ENCODE measurements around the gene ALK. TPM values are rescaled to one million over a fixed set of nuclear protein-coding genes. Genes with fewer than 3 reads are reported as not detected.
A peak's percentile ranks its signal among the peaks of the same experiment; 100 is the strongest.

ALK gene
- total RNA-seq, 2 experiments from 2014 or later, result not detected

GRCh38 chr2:29923110-29923721 is 1.8 kb upstream of the ALK start:
- peak; percentile 60 for DNase-seq
- H3K4me1 Mint-ChIP-seq, result no peaks in the 10 kb centered on the region
- CTCF ChIA-PET, result interaction anchor here (0.6 to 0.8 kb wide), 5 partner anchors 35 to 149 kb away, joined by 3 read pairs; no protein-coding TSS in a partner anchor
- H3K36me3 Mint-ChIP-seq (ENCODE audit: low read depth), result no peaks in the 10 kb centered on the region
- H3K27ac Mint-ChIP-seq, result no peak overlapping the region
- H3K4me3 Mint-ChIP-seq, result no peak overlapping the region
- peaks cover 41% of the 10 kb centered on the region for H3K27me3 Mint-ChIP-seq
- no peaks in the 10 kb centered on the region for H3K9me3 Mint-ChIP-seq
- POLR2A ChIA-PET, result no interaction called here

DNA sequence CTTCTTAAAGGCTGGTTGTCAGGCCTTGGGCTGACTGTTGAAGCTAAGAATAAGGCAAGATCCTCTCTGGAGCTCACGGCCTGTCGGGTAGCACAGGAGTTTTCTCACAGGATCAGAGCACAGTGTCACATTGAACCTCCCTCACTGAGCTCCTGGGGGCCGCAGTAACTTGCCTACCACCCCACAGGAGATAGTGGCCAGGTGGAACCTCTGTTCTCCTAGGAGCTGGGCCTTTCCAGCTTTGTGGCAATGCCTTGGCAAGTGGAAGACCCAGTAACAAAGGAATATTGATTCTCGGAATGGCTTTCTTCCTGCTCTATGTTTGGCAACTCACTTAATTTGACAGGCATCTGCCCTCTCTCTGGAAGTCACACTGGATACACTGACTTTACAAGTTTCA is 1.2 kb upstream of the ALK start:
- no peak for DNase-seq
- CTCF ChIA-PET, result interaction anchor here (0.6 kb wide), 1 partner anchor 26 kb away, joined by 3 read pairs; no protein-coding TSS in a partner anchor
- Mint-ChIP-seq H3K4me1 (no peaks in the 10 kb centered on the region), H3K4me3 (no peak overlapping the region), H3K27me3 (peaks cover 41% of the 10 kb centered on the region), H3K36me3 (ENCODE audit: low read depth) (no peaks in the 10 kb centered on the region), H3K27ac (no peak overlapping the region), H3K9me3 (no peaks in the 10 kb centered on the region)
- POLR2A ChIA-PET, result no interaction called here

DNA sequence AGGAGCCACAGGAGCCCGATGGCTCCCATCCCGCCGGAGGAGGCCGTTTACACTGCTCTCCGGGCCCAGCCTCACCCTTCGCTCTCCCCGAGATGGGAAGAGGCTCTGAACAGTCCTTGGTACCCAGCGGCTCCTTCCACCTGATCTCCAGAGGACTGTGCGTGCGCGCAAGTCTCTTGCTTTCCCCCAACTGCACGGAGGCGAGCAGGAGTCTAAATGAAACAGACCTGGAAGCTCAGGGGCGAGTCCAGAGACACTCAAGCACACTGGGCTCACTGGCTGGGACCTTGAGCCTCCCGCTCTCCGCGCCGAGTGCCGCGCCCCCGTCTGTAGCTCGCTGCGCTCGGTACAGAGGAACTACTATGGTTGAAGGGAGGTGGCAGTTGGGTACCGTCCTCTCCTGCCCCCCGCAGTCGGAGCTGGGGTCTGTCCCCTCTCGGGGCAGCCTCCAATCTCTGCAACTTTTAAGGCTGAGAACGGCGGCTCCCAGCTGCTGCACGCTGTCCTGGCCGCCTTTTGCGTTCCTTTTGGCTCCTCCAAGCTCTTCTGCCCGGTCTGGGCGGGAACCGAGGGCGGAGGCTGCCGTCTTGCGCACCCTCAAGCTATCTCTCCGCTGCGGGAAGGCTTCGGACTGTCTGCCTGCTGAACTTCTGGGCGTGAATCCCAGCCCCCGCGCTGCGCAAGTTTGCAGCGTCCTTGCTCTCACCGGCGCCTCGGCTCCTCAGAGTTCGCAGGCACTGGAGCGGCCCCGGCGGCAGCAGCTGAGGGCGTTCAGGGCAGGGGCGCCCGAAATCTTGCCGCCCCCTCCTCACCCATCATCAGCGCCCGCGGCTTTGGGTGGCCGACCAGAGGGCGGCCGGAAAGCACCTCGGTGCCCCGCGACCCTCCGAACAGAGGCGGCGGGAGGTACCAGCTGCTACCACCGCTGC is 491 bp downstream of the ALK start:
- peaks cover 44% of the 10 kb centered on the region for H3K27me3 Mint-ChIP-seq
- POLR2A ChIA-PET, result no interaction called here

GRCh38 chr2:29920130-29920577 is 1.2 kb downstream of the ALK start:
- H3K27ac Mint-ChIP-seq, result no peak overlapping the region
- no peak overlapping the region for H3K4me3 Mint-ChIP-seq
- CTCF ChIA-PET, result no interaction called here
- H3K36me3 Mint-ChIP-seq (ENCODE audit: low read depth), result no peaks in the 10 kb centered on the region
- no peaks in the 10 kb centered on the region for H3K9me3 Mint-ChIP-seq
- H3K27me3 Mint-ChIP-seq, result peaks cover 44% of the 10 kb centered on the region
- peak; percentile 59 for DNase-seq
- H3K4me1 Mint-ChIP-seq, result no peaks in the 10 kb centered on the region
- POLR2A ChIA-PET, result no interaction called here

More for the DNA sequence above, 491 bp downstream of the ALK start:
- Mint-ChIP-seq H3K4me1 (no peaks in the 10 kb centered on the region), H3K4me3 (no peak overlapping the region), H3K9me3 (no peaks in the 10 kb centered on the region), H3K36me3 (ENCODE audit: low read depth) (no peaks in the 10 kb centered on the region), H3K27ac (no peak overlapping the region)
- CTCF ChIA-PET, result no interaction called here
- no peak for DNase-seq

DNA sequence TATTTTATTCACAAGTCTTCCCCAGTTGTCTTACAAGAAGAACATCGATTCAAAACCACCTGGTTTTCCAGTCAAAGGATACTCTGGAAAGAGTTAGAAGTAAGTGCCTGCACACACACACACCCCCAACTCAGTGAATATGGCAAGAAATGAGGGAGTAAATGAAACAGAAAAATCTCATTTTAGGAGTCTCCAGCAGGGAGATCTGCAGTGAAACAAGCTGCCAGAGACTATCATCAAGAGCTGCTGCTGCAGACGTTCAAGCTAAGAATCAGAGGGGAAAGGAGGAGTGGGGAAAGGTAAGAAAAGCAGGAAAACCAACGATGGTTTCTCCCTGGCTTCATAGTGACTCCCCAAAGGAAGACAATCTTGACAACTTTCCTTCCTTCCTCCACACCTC is 2.4 kb downstream of the ALK start:
- no peak for DNase-seq
- Mint-ChIP-seq H3K9me3 (no peaks in the 10 kb centered on the region), H3K27me3 (peaks cover 42% of the 10 kb centered on the region), H3K4me1 (no peaks in the 10 kb centered on the region), H3K36me3 (ENCODE audit: low read depth) (no peaks in the 10 kb centered on the region), H3K4me3 (no peak overlapping the region), H3K27ac (no peak overlapping the region)
- CTCF ChIA-PET, result no interaction called here
- POLR2A ChIA-PET, result no interaction called here

- no peak for DNase-seq
- ChIA-PET POLR2A (no interaction called here), CTCF (interaction anchor here (0.5 kb wide), 1 partner anchor 203 kb away, joined by 3 read pairs; no protein-coding TSS in a partner anchor)
- Mint-ChIP-seq H3K4me1 (no peaks in the 10 kb centered on the region), H3K4me3 (no peak overlapping the region), H3K27ac (no peak overlapping the region), H3K9me3 (no peaks in the 10 kb centered on the region), H3K36me3 (ENCODE audit: low read depth) (no peaks in the 10 kb centered on the region), H3K27me3 (peaks cover 39% of the 10 kb centered on the region)
Measured at GRCh38 chr2:29917781-29918180, 3.6 kb downstream of the ALK start.

GRCh38 chr2:29916571-29916970 is 4.8 kb downstream of the ALK start:
- Mint-ChIP-seq H3K27ac (no peak overlapping the region), H3K4me3 (no peak overlapping the region), H3K4me1 (no peaks in the 10 kb centered on the region), H3K36me3 (ENCODE audit: low read depth) (no peaks in the 10 kb centered on the region), H3K9me3 (no peaks in the 10 kb centered on the region), H3K27me3 (peaks cover 30% of the 10 kb centered on the region)
- POLR2A ChIA-PET, result no interaction called here
- no peak for DNase-seq
- CTCF ChIA-PET, result no interaction called here

DNA sequence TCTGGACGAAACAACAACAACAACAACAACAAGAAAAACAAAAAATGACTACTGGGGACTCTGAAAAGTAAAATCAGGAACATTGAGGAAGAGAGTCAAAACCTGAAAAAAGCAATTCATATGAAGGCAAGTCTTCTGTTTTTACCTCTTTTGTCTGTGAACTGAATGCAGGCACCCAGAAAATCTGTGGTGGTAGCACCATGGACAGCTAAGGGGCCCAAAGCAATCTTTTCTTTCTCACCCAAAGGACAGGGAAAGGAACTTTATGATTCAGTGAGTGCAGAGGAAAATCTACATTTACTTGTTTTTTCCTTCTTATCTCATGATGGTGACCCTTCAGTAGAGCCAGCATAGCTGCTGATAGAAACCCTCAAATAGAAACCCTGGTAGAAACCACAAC is 10.4 kb downstream of the ALK start:
- ChIA-PET CTCF (no interaction called here), POLR2A (no interaction called here)
- Mint-ChIP-seq H3K4me1 (no peaks in the 10 kb centered on the region), H3K4me3 (no peak overlapping the region), H3K9me3 (no peaks in the 10 kb centered on the region), H3K36me3 (ENCODE audit: low read depth) (no peaks in the 10 kb centered on the region), H3K27ac (no peak overlapping the region), H3K27me3 (peaks cover 5% of the 10 kb centered on the region)
- no peak for DNase-seq

DNA sequence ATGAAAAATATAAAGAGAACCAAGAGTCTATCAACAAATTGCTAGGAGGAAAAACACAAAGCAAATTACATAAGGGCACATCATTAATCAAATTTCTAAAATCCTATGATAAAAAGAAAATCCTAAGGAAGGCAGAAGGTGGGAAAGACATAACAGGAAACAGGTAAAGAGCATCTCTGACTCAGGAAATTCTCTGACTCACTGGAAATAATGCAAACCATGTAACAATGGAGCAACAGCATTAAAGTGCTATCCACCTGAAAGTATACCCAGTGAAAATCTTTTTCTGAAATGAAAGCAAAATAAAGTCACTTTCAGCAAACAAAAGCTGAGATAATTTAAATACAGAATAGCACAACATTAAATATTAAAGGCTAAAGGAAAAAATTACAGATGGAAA is 10.9 kb downstream of the ALK start:
- CTCF ChIA-PET, result no interaction called here
- DNase-seq, result no peak
- no peaks in the 10 kb centered on the region for H3K36me3 Mint-ChIP-seq (ENCODE audit: low read depth)
- H3K9me3 Mint-ChIP-seq, result no peaks in the 10 kb centered on the region
- no peak overlapping the region for H3K4me3 Mint-ChIP-seq
- POLR2A ChIA-PET, result no interaction called here
- no peaks in the 10 kb centered on the region for H3K4me1 Mint-ChIP-seq
- H3K27ac Mint-ChIP-seq, result no peak overlapping the region
- peaks cover 5% of the 10 kb centered on the region for H3K27me3 Mint-ChIP-seq

DNA sequence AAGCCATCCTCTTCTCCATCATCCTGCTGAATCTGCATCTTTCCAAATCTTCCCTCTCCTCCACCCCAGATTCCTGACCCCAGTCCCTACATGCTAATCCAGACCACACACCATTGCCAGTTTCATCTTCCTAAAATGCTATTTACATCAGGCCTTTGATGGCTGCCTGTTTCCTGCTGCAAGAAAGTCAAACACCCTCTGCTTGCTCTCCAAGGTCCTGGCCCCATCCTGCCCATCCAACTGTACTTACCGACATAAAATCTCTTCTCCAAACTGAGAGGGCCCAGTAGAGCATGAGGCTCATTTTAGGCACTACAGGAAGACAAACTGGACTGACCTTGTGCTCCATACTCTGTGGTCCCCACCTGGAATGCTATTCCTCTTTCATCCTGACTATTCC is 19.0 kb downstream of the ALK start:
- Mint-ChIP-seq H3K27ac (no peak overlapping the region), H3K4me3 (no peak overlapping the region), H3K27me3 (peaks cover 16% of the 10 kb centered on the region), H3K9me3 (no peaks in the 10 kb centered on the region), H3K4me1 (no peaks in the 10 kb centered on the region), H3K36me3 (ENCODE audit: low read depth) (no peaks in the 10 kb centered on the region)
- CTCF ChIA-PET, result no interaction called here
- DNase-seq, result no peak
- POLR2A ChIA-PET, result no interaction called here

DNA sequence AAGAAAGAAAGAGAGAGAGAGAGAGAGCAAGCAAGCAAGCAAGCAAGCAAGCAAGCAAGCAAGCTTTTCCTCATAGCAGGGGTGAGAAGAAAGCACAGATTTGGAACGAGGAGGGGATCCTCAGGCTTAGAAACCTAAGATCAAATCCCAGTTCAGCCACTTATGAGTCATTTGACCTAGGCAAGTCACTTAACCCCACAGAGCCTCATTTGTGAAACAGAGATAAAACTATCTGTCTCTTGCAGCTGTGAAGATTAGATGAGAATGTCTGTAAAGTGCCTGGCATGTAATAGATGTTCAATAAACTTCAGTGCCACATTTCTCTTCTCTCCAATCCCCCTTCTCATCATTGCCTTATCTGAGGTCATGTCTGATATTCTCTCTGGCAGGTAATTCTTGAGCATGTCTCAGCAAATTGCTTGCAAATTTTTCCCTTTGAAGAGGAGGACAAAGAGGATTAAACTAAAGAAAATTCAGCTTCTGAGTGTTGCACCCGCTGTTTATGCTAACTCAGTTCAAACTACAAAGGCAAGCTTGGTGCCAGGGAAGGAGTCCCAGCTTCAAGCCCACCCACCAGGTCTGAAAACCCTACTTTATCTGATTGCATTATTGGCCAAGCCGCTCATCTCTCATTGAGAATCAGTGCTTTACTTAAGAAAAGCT is 20.3 kb downstream of the ALK start:
- ChIA-PET POLR2A (no interaction called here), CTCF (no interaction called here)
- H3K4me1 Mint-ChIP-seq, result no peaks in the 10 kb centered on the region
- H3K36me3 Mint-ChIP-seq (ENCODE audit: low read depth), result no peaks in the 10 kb centered on the region
- H3K9me3 Mint-ChIP-seq, result no peaks in the 10 kb centered on the region
- H3K4me3 Mint-ChIP-seq, result no peak overlapping the region
- no peak overlapping the region for H3K27ac Mint-ChIP-seq
- DNase-seq, result no peak
- peaks cover 16% of the 10 kb centered on the region for H3K27me3 Mint-ChIP-seq

- Mint-ChIP-seq H3K4me1 (no peaks in the 10 kb centered on the region), H3K27me3 (peaks cover 10% of the 10 kb centered on the region), H3K9me3 (no peaks in the 10 kb centered on the region), H3K27ac (no peak overlapping the region), H3K36me3 (ENCODE audit: low read depth) (no peaks in the 10 kb centered on the region), H3K4me3 (no peak overlapping the region)
- ChIA-PET CTCF (no interaction called here), POLR2A (no interaction called here)
- no peak for DNase-seq
Measured at GRCh38 chr2:29898999-29899398, 22.4 kb downstream of the ALK start.

DNA sequence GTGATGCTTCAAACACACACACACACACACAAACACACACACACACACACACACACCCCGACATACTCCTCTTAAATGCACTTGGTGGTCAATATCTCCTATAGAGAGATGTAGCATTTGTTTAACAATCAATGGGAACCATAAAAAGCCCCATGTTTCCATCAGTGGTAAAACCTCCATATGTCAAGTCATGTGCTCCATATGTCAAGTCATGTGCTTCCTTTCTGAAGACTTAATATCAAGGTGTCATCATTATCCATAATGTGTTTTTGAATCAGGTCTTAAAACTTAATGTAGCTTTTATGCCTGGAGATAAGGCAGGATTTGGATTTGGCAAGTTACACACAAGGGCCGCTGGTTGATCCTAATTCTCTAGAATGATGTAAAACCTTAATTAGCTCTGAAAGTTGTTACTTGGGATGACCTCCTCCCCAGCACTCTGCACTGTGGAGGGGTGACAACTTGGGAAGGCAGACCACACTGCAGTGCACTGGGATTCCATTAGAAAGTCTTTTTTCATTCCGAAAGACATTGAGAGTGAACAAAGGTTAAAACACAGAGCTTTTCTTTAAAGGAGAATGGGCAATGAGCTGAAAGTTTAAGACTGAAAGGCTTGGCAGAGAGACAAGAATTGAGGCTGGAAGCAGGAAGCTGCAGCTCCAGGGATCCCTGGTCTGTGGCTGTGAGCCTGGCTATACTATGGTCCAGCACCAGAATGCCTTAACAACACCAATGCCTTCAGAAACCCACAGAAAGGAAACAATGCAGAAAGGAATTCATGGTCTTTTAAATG is 26.4 kb downstream of the ALK start:
- H3K4me1 Mint-ChIP-seq, result no peaks in the 10 kb centered on the region
- H3K4me3 Mint-ChIP-seq, result no peak overlapping the region
- POLR2A ChIA-PET, result no interaction called here
- H3K36me3 Mint-ChIP-seq (ENCODE audit: low read depth), result no peaks in the 10 kb centered on the region
- no peak for DNase-seq
- peaks cover 2% of the 10 kb centered on the region for H3K27me3 Mint-ChIP-seq
- CTCF ChIA-PET, result no interaction called here
- no peaks in the 10 kb centered on the region for H3K9me3 Mint-ChIP-seq
- H3K27ac Mint-ChIP-seq, result no peak overlapping the region
